KMS-11 (cell line): ENCODE results near the gene CX3CL1.

Experiments used
- H2AFZ ChIP-seq: fragments of 200-600 bp; sonication (generic); 2 replicates; pipeline ENCODE4 v1.6.1; 2016; ENCODE audit warnings: antibody characterized with exemption, mixed run types, low read depth
- H3K27ac ChIP-seq: fragments of 200-600 bp; sonication (generic); 2 replicates; pipeline ENCODE4 v1.6.1; 2016; ENCODE audit warnings: mild to moderate bottlenecking, mixed run types
- H3K27me3 ChIP-seq: fragments of 200-600 bp; sonication (generic); 2 replicates; pipeline ENCODE4 v1.6.1; 2017; ENCODE audit warnings: mild to moderate bottlenecking, low read depth, mixed run types, moderate library complexity; ENCODE audit not compliant: insufficient read depth
- H3K36me3 ChIP-seq: fragments of 200-600 bp; sonication (generic); 2 replicates; pipeline ENCODE4 v1.6.1; 2017; ENCODE audit warnings: mild to moderate bottlenecking, mixed run types; ENCODE audit not compliant: insufficient read depth
- H3K4me1 ChIP-seq: fragments of 200-600 bp; sonication (generic); 2 replicates; pipeline ENCODE4 v1.6.1; 2016; ENCODE audit warnings: mild to moderate bottlenecking, low read depth, mixed run types; ENCODE audit not compliant: poor library complexity, severe bottlenecking
- H3K4me2 ChIP-seq: fragments of 200-600 bp; sonication (generic); 2 replicates; pipeline ENCODE4 v1.7.0; 2016; ENCODE audit warnings: mild to moderate bottlenecking, mixed run types
- H3K4me3 ChIP-seq: fragments of 200-600 bp; sonication (generic); IDR thresholded peaks from 2 replicates; pipeline ENCODE4 v1.6.1; 2017; ENCODE audit warnings: low read depth, low read length, mixed read lengths; ENCODE audit not compliant: insufficient read depth
- H3K79me2 ChIP-seq: fragments of 200-600 bp; sonication (generic); 2 replicates; pipeline ENCODE4 v1.6.1; 2016; ENCODE audit warnings: low read depth, mixed run types; ENCODE audit not compliant: insufficient read depth
- H3K9ac ChIP-seq: fragments of 200-600 bp; sonication (generic); 2 replicates; pipeline ENCODE4 v1.6.1; 2016; ENCODE audit warnings: mild to moderate bottlenecking, mixed run types
- H4K20me1 ChIP-seq: fragments of 200-600 bp; sonication (generic); 2 replicates; pipeline ENCODE4 v1.6.1; 2016; ENCODE audit warnings: mild to moderate bottlenecking, mixed run types; ENCODE audit not compliant: insufficient read depth
- CTCF ChIP-seq: fragments of 200-600 bp; sonication (generic); conservative IDR thresholded peaks from 2 replicates; pipeline ENCODE4 v1.6.1; 2017; ENCODE audit warnings: low read depth, mild to moderate bottlenecking, antibody characterized with exemption, low read length, moderate library complexity, mixed read lengths

Gene CX3CL1

GRCh38 chr16:57372372-57373116 is at the start of gene CX3CL1:
TSS of gene CX3CL1 (plus strand) at chr16:57372490. CDS start at chr16:57372569, 79 bp downstream.
- no peak for TF ChIP-seq CTCF
- Histone ChIP-seq H3K4me3 (no peak within 1 kb of the TSS), H4K20me1 (no peaks in the 10 kb centered on the region), H3K9ac (no peak within 1 kb of the TSS), H3K36me3 (no peaks in the 10 kb centered on the region), H2AFZ (no peak within 1 kb of the TSS), H3K4me1 (no peaks in the 10 kb centered on the region), H3K27ac (no peak within 1 kb of the TSS), H3K27me3 (no peaks in the 10 kb centered on the region), H3K4me2 (no peak within 1 kb of the TSS), H3K79me2 (no peaks in the 10 kb centered on the region)

GRCh38 chr16:57324749-57325148 is 47.5 kb upstream of the CX3CL1 start:
- H3K27ac ChIP-seq: no peak overlapping the region
- H2AFZ ChIP-seq: no peak overlapping the region

GRCh38 chr16:57325458-57325857 is 46.8 kb upstream of the CX3CL1 start:
- H3K4me1 ChIP-seq: no peaks in the 10 kb centered on the region
- no peaks in the 10 kb centered on the region for H3K79me2 ChIP-seq
- no peak overlapping the region for H3K27ac ChIP-seq
- no peak overlapping the region for H3K9ac ChIP-seq
- no peaks in the 10 kb centered on the region for H3K36me3 ChIP-seq
- H3K4me3 ChIP-seq: no peak overlapping the region
- no peaks in the 10 kb centered on the region for H4K20me1 ChIP-seq
- no peaks in the 10 kb centered on the region for H3K27me3 ChIP-seq
- no peak for TF ChIP-seq CTCF
- no peak overlapping the region for H3K4me2 ChIP-seq
- no peak overlapping the region for H2AFZ ChIP-seq

More at GRCh38 chr16:57324749-57325148, 47.5 kb upstream of the CX3CL1 start:
- TF ChIP-seq CTCF: no peak
- H3K4me3 ChIP-seq: no peak overlapping the region
- no peak overlapping the region for H3K9ac ChIP-seq
- H3K36me3 ChIP-seq: no peaks in the 10 kb centered on the region
- H3K27me3 ChIP-seq: no peaks in the 10 kb centered on the region
- no peak overlapping the region for H3K4me2 ChIP-seq
- H3K4me1 ChIP-seq: no peaks in the 10 kb centered on the region
- no peaks in the 10 kb centered on the region for H4K20me1 ChIP-seq
- H3K79me2 ChIP-seq: no peaks in the 10 kb centered on the region

GRCh38 chr16:57329718-57330327 is 42.5 kb upstream of the CX3CL1 start:
- H4K20me1 ChIP-seq: no peaks in the 10 kb centered on the region
- H3K27me3 ChIP-seq: no peaks in the 10 kb centered on the region
- no peaks in the 10 kb centered on the region for H3K4me1 ChIP-seq
- no peak overlapping the region for H3K9ac ChIP-seq
- H3K79me2 ChIP-seq: no peaks in the 10 kb centered on the region
- no peak for TF ChIP-seq CTCF
- H3K4me2 ChIP-seq: no peak overlapping the region
- H3K4me3 ChIP-seq: no peak overlapping the region
- no peaks in the 10 kb centered on the region for H3K36me3 ChIP-seq
- no peak overlapping the region for H2AFZ ChIP-seq
- H3K27ac ChIP-seq: no peak overlapping the region
